ENCODE data around the gene TACR2. TPM values are rescaled to one million over a fixed set of nuclear protein-coding genes. Genes with fewer than 3 reads are reported as not detected.

The TACR2 gene
- total and polyA plus RNA-seq, 2 experiments from 2014 or later = not detected

GRCh38 chr10:69403066-69403465, 13.7 kb downstream of the TACR2 start:
- no peaks in the 10 kb centered on the region for H3K79me2 ChIP-seq (replicated peaks; ENCODE audit: insufficient read depth)
- H3K4me2 ChIP-seq = no peak overlapping the region
- H3K9me3 Mint-ChIP-seq = no peaks in the 10 kb centered on the region; the same call in 2 of the 3 replicates
- TF ChIP-seq ETS1 (IDR thresholded peaks at IDR 0.05) (no peak), ZNF462 (CRISPR knock-in tag; IDR thresholded peaks at IDR 0.05) (no peak), POLR2AphosphoS5 (IDR thresholded peaks at IDR 0.05; ENCODE audit: low read depth) (no peak), NANOG (IDR thresholded peaks at IDR 0.05; ENCODE audit: borderline replicate concordance) (no peak), CTCF (conservative IDR thresholded peaks at IDR 0.05; ENCODE audit: low read depth in 2 of 2) (no peak), JUNB (IDR thresholded peaks at IDR 0.05; ENCODE audit: unreplicated experiment) (no peak), ZNF331 (CRISPR knock-in tag; IDR thresholded peaks at IDR 0.05; ENCODE audit: low read depth) (no peak), CREB1 (CRISPR knock-in tag; IDR thresholded peaks at IDR 0.05; ENCODE audit: low read depth) (no peak), REST (IDR thresholded peaks at IDR 0.05; ENCODE audit: unreplicated experiment) (no peak), EZH2phosphoT487 (IDR thresholded peaks at IDR 0.05; ENCODE audit: unreplicated experiment) (no peak), EZH2 (IDR thresholded peaks at IDR 0.05; ENCODE audit: low read depth, unreplicated experiment) (no peak), STAT1 (IDR thresholded peaks at IDR 0.05; ENCODE audit: unreplicated experiment) (no peak), ZNF114 (CRISPR knock-in tag; IDR thresholded peaks at IDR 0.05) (no peak)
- peaks cover 3% of the 10 kb centered on the region; the same call in 1 of the 2 replicates for H3F3A ChIP-seq (replicated peaks; ENCODE audit: low read depth)
- H3K4me1 Mint-ChIP-seq = peaks cover 34% of the 10 kb centered on the region
- peaks cover 19% of the 10 kb centered on the region; the same call in 1 of the 2 replicates for H3K4me1 ChIP-seq (ENCODE audit: insufficient read depth)
- DNase-seq (ENCODE audit: low spot score) (no peak), ATAC-seq (no peak)
- peaks cover 54% of the 10 kb centered on the region for H3K36me3 Mint-ChIP-seq (ENCODE audit: low read depth)
- peaks cover 17% of the 10 kb centered on the region for H3K36me3 ChIP-seq (ENCODE audit: insufficient read depth)
- H3K4me3 Mint-ChIP-seq = no peak overlapping the region
- no peaks in the 10 kb centered on the region for H3K27me3 ChIP-seq (ENCODE audit: insufficient read depth)
- no peak overlapping the region for H2AFZ ChIP-seq
- H3K27me3 Mint-ChIP-seq (ENCODE audit: insufficient read depth, low read depth, poor library complexity) = peaks cover 15% of the 10 kb centered on the region
- no peak overlapping the region for H3K27ac Mint-ChIP-seq
- no peak overlapping the region for H3K27ac ChIP-seq (ENCODE audit: low read depth)
- no peak overlapping the region for H3K4me3 ChIP-seq
- no peaks in the 10 kb centered on the region for H3K9me2 ChIP-seq (ENCODE audit: insufficient read depth)
- no peaks in the 10 kb centered on the region; the same call in 1 of the 2 replicates for H4K20me1 ChIP-seq (replicated peaks; ENCODE audit: insufficient read depth)

Measured in GM23338 (cell line).